Endothelial cell of hepatic sinusoid (primary cell): Measurements from ENCODE around the gene CNPY4.

Source experiments
- in situ Hi-C: cut with HindIII; loops from 2 replicates; pipeline ENCODE4 v1.10.0; 2017; ENCODE audit warnings: low sequenced_read_pairs

Gene CNPY4

DNA sequence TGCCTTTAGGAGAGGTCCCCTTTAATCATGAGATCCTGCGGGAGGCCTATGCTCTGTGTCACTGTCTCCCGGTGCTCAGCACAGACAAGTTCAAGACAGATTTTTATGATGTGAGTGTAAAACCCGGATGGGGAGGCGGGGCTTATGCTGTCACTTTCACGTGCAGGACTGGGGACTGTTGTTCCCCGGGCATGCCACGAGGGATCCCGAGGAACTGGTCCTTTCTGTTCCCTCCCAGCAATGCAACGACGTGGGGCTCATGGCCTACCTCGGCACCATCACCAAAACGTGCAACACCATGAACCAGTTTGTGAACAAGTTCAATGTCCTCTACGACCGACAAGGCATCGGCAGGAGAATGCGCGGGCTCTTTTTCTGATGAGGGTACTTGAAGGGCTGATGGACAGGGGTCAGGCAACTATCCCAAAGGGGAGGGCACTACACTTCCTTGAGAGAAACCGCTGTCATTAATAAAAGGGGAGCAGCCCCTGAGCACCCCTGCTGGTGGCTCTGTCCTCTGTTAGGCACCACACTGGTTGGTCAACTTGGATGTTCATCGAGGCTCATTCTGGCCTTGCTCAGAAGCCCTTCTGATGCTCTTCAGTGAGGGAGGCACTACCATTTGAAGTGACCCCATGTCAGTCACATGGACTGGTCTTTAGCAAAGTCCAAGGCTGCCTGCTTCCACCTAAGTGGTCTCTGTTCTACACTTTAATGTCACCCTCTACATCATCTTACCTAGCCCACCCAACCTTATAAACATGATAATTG is 27.8 kb upstream of the CNPY4 start:
- in situ Hi-C loops, result no loop called here

DNA sequence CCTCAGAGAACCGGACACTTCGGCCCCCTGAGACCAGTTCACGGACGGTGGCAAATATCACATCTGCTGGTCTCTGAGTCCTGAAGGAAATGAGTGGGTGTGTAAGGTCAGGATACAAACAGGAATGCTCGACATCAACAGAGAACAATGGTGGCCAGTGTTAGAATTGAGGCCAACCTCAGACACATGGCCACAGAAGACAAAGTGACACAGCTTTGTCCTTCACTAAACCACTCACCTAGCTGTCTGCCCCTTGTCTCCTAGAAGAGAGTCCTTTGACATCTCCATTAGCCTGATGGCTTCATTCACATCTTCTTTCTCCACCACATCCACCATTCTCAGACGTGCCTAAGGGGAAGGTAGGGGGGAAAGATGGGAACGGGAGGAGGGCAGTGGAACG is 26.4 kb upstream of the CNPY4 start:
- in situ Hi-C loops, result no loop called here

DNA sequence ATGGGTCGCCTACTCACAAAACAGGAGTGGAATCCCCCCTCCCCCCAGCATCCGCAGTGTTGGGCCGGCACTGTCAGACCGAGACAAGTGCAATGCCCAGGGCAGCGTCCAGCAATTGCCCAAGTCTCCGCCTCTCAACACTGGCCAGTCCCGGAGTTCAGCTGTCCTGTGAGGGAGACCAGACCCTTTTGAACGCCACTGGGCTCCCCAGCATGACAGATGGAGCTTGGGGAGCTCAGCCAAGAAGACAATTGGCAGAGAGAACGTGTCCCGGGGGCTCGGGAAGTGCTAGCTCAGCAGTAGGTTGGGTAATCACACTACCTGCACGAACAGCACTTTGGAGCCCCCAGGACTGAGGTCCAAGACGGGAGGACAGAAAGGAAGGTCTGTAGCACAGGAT is 25.9 kb upstream of the CNPY4 start:
- in situ Hi-C loops, result no loop called here

DNA sequence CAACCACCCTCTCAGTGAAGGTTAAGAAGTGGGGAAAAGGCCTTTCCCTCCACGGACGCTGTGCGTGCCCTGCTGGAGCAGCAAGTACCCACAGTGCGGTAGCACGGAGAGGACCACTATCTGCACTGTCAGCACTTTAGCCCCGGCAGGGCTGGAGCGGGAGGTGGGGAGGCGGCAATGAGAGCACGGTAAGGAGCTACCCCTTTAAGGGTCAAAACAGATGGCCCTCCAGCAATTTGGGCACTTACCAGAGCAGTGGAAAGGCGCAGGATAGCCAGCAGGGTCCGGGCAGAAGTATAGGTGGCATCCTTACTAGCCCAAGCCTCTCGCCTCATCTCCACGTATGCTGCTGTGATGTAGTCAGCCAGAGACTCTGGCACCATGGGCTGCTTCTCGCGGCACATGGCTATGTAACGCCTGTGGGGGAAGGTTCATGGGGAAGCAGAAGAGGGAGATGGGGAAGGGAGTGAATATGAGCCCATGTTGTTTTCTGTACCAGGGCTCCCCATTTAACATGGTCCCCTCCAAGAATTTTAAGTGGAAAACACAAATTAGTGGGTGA is 25.4 kb upstream of the CNPY4 start:
- in situ Hi-C loops, result no loop called here

DNA sequence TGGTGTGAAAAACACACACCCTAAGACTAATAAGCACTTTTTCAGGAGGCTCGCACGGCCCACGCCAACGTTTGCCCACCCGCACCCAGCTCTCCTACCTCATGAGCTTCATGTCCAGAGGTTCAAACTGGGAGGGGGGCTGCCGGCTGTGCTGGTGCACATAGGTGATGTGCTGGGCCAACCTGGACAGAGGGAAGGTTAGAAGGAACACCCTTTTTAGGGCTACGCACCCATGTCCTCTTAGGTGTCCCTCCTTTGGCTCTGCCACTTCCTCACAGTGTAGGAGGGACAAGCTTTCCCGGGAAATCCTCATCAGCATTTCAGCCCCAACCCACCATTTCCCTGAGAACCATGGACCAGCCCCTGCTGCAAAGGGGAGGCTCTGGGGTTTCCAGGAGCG is 24.1 kb upstream of the CNPY4 start:
- in situ Hi-C loops, result no loop called here

DNA sequence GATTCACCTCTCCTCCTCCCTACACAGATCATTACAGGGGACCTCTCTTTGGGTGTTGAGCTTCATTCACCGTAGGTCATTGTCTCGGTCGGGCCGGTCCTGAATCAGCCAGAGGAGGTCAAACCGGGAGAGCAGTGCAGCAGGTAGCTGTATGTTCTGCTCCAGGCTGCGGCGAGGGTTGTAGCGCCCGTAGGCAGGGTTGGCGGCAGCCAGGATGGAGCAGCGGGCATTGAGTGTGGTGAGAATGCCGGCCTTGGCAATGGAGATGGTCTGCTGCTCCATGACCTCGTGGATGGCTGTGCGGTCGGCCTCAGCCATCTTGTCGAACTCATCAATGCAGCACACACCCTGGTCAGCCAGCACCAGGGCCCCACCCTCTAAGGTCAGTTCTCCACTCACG is 23.7 kb upstream of the CNPY4 start:
- in situ Hi-C loops, result no loop called here

DNA sequence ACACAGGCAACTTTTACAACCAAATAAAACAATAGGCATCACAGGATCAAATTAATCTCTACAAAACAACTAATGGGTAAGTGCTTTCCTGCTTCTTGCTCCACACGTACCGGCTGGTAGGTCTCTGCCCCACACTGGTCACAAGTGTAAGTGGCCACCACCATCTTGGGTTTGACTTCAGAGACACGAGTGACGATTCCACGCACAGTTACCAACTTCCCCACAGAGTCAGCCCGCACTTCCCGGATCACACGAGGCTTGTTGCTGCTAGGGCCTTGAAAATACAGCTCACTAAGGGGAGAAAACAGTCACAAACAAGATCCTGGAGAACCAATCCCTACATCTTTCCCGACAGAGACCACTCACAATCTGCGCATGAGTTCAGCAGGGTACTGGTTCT is 20.5 kb upstream of the CNPY4 start:
- in situ Hi-C loops, result no loop called here

DNA sequence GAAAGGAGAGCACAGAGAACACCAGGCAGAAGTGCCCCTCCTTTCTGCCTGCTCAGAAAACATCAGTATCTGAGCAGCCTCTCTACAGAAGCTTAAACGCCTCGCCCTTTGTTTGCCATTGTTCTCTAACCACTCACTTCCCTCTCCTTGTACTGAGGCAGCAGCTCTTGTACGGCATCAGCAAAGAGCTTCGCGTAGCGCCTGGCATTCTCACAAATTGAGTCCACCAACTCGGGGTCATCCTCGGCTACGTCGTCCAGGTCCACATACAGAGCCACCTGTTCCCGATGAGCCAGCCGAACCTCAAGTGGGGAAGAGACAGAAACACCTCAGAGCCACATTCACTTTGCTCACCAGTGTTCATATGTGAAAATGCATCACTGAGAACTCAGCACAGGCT is 20.0 kb upstream of the CNPY4 start:
- in situ Hi-C loops, result no loop called here

DNA sequence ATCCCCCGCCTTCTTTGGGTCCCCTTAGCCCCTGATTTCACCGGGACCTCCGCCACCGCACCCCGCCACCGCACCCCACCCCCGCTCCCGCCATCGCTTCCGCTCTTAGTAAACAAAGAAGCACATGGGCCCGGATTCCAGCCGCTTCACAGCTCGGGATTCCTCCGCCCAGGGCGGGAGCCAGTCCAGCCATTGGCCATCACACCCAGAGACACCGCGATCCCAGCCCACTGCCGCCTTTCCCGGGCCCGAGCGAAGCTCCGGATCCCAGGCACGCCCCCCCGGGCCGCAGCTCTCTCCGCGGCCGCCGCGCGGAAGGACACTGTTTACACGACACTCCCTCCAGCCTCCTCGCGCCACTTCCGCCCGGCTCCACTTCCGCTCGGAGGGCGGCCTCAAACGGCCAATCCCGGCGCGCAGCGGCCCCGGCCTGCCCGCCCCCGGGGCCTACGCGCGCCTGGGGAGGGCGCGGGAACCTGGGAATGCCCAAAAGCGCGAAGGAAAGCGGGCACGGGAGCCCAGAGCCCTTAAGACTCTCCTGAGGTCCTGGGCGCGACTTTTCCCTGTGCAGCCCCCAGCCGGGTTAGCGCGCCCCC is 18.9 kb upstream of the CNPY4 start:
- in situ Hi-C loops, result no loop called here

DNA sequence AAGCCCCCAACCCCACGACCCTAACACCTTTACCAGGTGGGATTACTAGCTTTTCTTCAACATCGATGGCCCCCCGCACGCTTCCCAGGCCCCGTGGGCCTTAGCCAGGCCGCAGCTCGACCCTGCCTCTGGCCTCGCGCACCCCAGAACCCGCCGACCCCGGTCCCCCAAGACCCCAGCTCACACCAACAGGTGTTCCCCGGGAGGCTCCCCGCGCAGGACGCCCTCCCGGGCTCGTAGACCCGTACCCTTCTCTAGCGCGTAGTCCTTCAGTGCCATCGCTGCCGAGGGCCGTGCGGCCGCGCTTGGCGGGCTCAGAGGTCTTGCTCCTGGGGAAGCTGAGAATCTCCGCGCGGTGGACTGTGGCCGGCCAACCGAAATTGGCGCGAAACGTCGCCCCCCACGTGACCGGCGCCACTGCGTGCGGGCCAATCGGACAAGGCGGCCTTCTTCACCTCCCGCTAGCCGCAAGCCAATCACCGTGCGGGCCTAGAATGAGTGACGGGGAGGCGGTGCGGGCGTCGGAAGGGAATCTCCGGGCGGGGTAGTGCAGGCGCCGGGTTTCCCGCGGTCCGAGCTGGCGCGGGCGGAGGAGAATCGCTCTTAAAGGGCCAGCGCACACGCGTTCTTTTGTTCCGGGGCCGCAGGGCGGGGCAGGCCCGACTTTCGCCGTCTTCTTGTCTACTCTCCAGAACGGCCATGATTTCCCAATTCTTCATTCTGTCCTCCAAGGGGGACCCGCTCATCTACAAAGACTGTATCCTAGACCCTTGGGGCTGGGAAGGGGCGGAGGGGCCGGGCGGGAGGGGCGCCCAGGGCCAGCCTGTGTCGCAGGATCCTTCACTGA is 18.2 kb upstream of the CNPY4 start, which contains the start of the genes AP4M1 and MCM7:
Gene AP4M1 (plus strand): TSS at position 628 of the 847 bp plus-strand sequence. CDS start 72 bp downstream, at position 700.
Gene MCM7 (minus strand): TSS at position 382 of the 847 bp plus-strand sequence. CDS start 103 bp downstream, at position 279.
- in situ Hi-C loops, result no loop called here

DNA sequence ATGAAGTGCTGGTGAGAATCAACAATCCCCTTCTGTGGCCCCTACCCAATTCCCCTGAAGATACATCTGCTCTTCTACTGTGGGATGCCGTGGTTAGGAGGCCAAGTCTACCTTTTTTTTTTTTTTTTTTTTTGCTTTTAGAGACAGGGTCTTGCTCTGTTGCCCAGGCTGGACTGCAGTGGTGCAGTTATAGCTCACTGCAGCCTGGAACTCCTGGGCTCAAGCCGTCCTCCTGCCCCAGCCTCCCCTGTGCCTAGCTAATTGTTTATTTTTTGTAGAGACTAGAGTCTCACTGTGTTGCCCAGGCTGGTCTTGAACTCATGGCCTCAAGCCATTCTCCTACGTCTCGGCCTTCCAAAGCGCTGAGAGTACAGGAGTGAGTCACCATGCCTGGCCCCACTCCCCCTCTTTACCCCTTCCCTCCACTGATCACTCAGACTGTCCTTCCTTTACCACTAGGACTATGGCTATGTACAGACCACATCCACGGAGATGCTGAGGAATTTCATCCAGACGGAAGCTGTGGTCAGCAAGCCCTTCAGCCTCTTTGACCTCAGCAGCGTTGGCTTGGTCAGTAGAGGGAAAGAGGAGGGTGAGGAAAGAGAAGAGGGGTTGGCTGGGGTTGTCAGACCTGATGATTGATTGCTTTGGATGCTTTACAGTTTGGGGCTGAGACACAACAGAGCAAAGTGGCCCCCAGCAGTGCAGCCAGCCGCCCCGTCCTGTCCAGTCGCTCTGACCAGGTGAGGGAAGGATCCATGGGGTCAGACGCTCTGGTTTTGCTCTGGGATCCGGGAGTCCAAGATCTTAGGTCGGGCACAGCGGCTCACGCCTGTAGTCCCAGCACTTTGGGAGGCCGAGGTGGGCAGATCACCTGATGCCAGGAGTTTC is 16.2 kb upstream of the CNPY4 start:
- in situ Hi-C loops, result no loop called here

DNA sequence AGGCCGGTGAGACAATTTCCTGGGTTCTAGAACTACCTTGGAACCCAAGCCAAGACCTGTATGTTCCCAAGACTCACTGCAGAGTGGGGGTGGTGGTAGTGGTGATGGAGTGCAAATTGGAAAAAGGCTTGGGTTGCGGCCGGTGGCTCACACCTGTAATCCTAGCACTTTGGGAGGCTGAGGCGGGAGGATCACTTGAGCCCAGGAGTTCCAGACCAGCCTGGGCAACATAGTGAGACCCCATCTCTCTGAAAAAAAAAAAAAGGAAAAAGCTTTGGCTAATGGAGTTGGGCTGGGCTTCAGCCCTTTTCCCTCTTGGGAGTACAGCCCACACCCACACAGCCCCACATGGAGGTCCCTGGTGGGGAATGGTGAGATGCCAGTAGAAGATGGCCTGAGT is 13.9 kb upstream of the CNPY4 start:
- in situ Hi-C loops, result no loop called here

DNA sequence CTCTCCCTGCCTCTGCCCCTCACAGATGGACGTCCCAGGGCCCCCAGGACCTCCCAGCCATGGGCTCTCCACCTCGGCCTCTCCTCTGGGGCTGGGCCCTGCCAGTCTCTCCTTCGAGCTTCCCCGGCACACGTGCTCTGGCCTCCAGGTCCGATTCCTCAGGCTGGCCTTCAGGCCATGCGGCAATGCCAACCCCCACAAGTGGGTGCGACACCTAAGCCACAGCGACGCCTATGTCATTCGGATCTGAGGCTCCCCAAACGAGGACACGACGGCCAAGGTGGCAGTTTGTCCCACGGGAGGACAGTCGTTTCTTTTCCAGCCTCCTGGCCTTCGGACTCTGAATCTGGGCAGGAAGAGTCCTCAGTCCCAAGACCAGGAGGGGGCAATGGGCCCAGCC is 12.8 kb upstream of the CNPY4 start:
- in situ Hi-C loops, result no loop called here

DNA sequence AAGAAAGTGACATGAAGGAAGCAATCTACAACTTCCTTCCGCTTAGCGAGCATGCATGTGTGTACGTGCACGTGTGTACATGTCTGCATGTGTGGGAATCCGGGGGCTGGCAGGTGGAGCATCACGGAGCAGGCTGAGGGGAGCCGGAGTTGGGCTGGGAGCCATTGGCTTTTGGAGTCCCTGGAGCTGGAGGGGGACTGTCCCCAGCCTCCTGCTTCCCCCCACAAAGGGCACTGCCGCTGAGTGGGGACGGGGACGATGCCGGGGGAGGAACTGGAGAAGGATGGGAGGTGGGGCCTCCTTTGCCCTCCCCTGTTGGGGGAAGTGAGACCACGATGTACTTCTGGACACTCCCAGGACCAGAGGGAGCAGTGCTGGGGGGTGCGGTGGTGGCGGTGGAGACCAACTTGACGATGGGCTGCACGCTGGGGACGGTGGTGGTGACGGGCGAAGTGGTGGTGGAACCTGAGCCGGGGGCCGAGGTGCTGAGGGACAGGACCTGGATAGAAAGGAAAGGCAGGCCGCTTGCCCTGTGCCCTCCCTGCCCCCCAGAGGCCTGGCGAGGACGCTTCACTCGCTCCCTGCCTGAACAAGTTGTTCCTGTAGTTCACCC is 12.2 kb upstream of the CNPY4 start:
- in situ Hi-C loops, result no loop called here

DNA sequence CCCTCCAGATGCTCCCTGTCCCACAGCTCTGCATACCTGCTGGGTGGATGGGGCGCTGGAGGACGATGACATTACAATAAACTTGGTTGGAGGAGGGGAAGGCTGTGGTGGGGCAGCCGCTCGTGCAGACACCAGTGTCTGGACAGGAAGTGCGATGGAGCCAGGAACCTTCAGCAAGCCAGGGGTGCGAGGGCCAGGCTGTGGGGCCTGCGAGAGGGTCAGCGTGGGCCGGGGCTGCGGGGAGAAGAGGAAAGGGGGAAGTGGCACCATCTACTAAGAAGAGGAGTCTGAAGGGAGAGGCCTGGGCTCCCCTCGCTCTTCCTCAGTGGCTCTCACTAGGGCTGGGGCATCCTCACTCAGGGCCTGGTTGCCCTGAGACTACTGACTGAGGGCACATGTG is 11.5 kb upstream of the CNPY4 start:
- in situ Hi-C loops, result no loop called here

DNA sequence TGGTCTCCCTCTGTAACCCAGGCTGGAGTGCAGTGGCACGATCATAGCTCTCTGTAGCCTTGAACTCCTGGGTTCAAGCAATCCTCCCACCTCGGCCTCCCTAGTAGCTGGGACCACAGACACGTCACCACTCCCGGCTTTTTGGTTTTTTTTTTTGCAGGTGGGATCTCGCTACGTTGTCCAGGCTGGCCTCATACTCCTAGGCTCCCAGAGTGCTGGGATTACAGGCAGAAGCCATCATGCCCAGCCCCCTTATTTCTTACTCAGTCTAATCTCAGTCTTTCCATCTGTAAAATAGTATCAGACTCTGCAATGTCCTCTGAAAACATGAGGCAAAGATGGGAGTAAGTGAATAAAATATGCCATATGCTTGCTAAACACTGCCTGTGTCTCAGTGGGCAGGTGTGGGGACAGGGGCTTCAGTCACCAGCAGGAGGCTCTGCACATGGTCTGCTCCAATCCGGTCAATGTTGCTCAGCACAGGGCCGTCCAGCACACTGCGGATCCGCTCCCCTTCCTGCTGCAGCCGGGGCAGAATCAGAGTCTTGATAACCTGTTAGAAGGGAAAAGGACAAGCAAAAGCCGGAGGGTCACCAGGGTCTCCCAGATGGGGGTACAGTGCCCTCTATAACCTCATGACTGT is 9.8 kb upstream of the CNPY4 start:
- in situ Hi-C loops, result no loop called here

DNA sequence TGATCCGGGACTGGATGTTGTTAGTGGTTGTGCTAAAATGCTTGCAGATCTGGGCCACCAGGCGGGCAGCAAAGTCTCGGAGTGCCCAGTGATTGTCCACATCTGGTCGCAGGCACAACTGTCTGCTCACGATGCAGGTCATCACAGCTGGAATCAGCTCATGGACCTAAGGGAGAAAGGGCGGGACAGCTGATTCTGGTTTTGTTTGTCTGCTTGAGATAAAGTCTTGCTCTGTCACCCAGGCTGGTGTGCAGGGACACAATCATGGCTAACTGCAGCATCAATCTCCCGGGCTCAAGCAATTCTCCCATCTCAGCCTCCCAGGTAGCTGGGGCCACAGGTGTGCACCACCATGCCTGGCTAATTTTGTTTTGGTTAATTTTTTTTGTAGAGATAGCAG is 8.3 kb upstream of the CNPY4 start:
- in situ Hi-C loops, result no loop called here

DNA sequence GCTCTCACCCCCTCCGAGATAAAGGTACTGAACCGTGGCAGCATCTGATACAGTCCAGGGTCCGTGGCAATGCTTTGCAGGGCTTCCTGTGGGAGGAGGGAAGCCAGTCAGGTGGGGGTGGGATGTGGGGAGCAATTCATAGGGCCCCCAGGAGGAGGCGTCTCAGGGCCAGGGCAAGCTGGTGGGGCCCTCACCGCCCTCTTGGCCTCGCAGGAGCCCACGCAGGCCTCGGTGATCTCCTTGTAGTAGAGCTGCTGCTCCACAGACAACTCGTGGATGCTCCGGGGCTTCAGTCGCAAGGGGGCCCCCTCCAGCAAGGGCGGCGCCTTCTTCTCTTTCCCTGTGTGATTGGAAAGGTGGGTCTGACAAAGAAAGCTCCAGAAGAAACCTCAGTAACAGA is 7.5 kb upstream of the CNPY4 start:
- in situ Hi-C loops, result no loop called here

DNA sequence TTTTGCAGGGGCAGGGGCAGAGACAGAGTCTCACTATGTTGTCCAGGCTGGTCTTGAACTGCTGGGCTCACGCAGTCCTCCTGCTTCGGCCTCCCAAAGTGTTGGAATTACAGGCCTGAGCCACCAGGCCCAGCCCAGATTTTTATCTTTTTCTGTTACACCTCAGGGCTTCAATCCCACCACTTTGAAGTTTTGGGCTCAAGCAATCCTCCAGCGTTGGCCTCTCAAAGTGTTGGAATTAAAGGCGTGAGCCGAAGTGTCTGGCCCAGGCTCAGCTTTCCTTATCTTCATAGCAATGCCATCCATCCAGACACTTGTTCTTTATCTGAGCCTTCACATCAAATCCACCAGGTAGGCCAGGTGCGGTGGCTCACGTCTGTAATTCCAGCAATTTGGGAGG is 4.4 kb upstream of the CNPY4 start:
- in situ Hi-C loops, result no loop called here
